H9 (cell line): ENCODE results near the gene SLX4IP. TPM values are rescaled to one million over a fixed set of nuclear protein-coding genes. Genes with fewer than 3 reads are reported as not detected.

Source experiments
- DNase-seq: peaks from one replicate; pipeline ENCODE4 v3.0.0-alpha.2; 2017
- H2AFZ ChIP-seq: one replicate; pipeline ENCODE4 v1.6.1; 2013; ENCODE audit warnings: mild to moderate bottlenecking, low read length, control low read depth, moderate library complexity
- H2AK5ac ChIP-seq: 2 replicates; pipeline ENCODE4 v1.6.1; 2013; ENCODE audit warnings: low read length, control low read depth, mixed read lengths; ENCODE audit not compliant: insufficient read length
- H2BK120ac ChIP-seq: one replicate; pipeline ENCODE4 v1.6.1; 2013; ENCODE audit warnings: low read depth, mild to moderate bottlenecking, low read length, control low read depth, inconsistent platforms; ENCODE audit not compliant: poor library complexity, severe bottlenecking
- H2BK12ac ChIP-seq: 2 replicates; pipeline ENCODE4 v1.6.1; 2013; ENCODE audit warnings: low read length, control low read depth, mixed read lengths, low read depth; ENCODE audit not compliant: insufficient read length
- H2BK15ac ChIP-seq: 2 replicates; pipeline ENCODE4 v1.6.1; 2013; ENCODE audit warnings: low read depth, low read length, control low read depth
- H2BK20ac ChIP-seq: one replicate; pipeline ENCODE4 v1.6.1; 2013; ENCODE audit warnings: low read depth, mild to moderate bottlenecking, low read length, control low read depth, inconsistent platforms; ENCODE audit not compliant: poor library complexity, severe bottlenecking
- H2BK5ac ChIP-seq: 2 replicates; pipeline ENCODE4 v1.6.1; 2013; ENCODE audit warnings: low read length, control low read depth, mixed read lengths; ENCODE audit not compliant: insufficient read length
- H3K14ac ChIP-seq: 2 replicates; pipeline ENCODE4 v1.6.1; 2013; ENCODE audit warnings: low read length, control low read depth; ENCODE audit not compliant: insufficient read depth
- H3K18ac ChIP-seq: 2 replicates; pipeline ENCODE4 v1.6.1; 2013; ENCODE audit warnings: low read depth, mild to moderate bottlenecking, mixed read lengths, low read length, control low read depth; ENCODE audit not compliant: insufficient read length
- H3K23ac ChIP-seq: 2 replicates; pipeline ENCODE4 v1.6.1; 2013; ENCODE audit warnings: low read length, control low read depth, mixed read lengths, low read depth; ENCODE audit not compliant: insufficient read length
- H3K23me2 ChIP-seq: 2 replicates; pipeline ENCODE4 v1.6.1; 2013; ENCODE audit warnings: low read depth, mild to moderate bottlenecking, mixed read lengths, low read length, control low read depth; ENCODE audit not compliant: insufficient read length, poor library complexity, severe bottlenecking
- H3K27ac ChIP-seq: 2 replicates; pipeline ENCODE4 v1.5.1; 2013; ENCODE audit warnings: low read length, control low read depth, mixed read lengths, low read depth; ENCODE audit not compliant: insufficient read length
- H3K27me3 ChIP-seq: 2 replicates; pipeline ENCODE4 v1.6.1; 2013; ENCODE audit warnings: low read length, control low read depth, inconsistent platforms; ENCODE audit not compliant: insufficient read depth
- H3K4ac ChIP-seq: 2 replicates; pipeline ENCODE4 v1.6.1; 2013; ENCODE audit warnings: low read depth, mild to moderate bottlenecking, control low read depth, inconsistent platforms, low read length, moderate library complexity
- H3K4me1 ChIP-seq: 2 replicates; pipeline ENCODE4 v1.6.1; 2013; ENCODE audit warnings: low read length, control low read depth, inconsistent platforms; ENCODE audit not compliant: insufficient read depth
- H3K4me2 ChIP-seq: 2 replicates; pipeline ENCODE4 v1.6.1; 2013; ENCODE audit warnings: low read length, control low read depth, mixed read lengths; ENCODE audit not compliant: insufficient read length, insufficient read depth
- H3K56ac ChIP-seq: 2 replicates; pipeline ENCODE4 v1.6.1; 2013; ENCODE audit warnings: low read depth, mild to moderate bottlenecking, mixed read lengths, low read length, control low read depth; ENCODE audit not compliant: insufficient read length
- H3K79me1 ChIP-seq: 2 replicates; pipeline ENCODE4 v1.6.1; 2013; ENCODE audit warnings: low read depth, mild to moderate bottlenecking, moderate library complexity, low read length, control low read depth, inconsistent platforms; ENCODE audit not compliant: insufficient read depth, poor library complexity, severe bottlenecking
- H3K79me2 ChIP-seq: 2 replicates; pipeline ENCODE4 v1.6.1; 2013; ENCODE audit warnings: low read length, control low read depth, inconsistent platforms; ENCODE audit not compliant: insufficient read depth
- H3K9ac ChIP-seq: 2 replicates; pipeline ENCODE4 v1.6.1; 2013; ENCODE audit warnings: low read length, control low read depth, mixed read lengths; ENCODE audit not compliant: insufficient read length; ENCODE audit errors: extremely low read depth
- H3K9me3 ChIP-seq: one replicate; pipeline ENCODE4 v1.6.1; 2013; ENCODE audit warnings: low read depth, low read length, inconsistent platforms; ENCODE audit not compliant: control insufficient read depth
- H3T11ph ChIP-seq: one replicate; pipeline ENCODE4 v1.6.1; 2013; ENCODE audit warnings: mild to moderate bottlenecking, low read length, control low read depth, inconsistent platforms
- H4K20me1 ChIP-seq: one replicate; pipeline ENCODE4 v1.6.1; 2013; ENCODE audit not compliant: control insufficient read depth, insufficient read length, insufficient read depth
- H4K5ac ChIP-seq: 2 replicates; pipeline ENCODE4 v1.6.1; 2013; ENCODE audit warnings: low read depth, mild to moderate bottlenecking, mixed read lengths, low read length, control low read depth; ENCODE audit not compliant: insufficient read length
- H4K8ac ChIP-seq: replicated peaks from 2 replicates; pipeline ENCODE4 v1.6.1; 2013; ENCODE audit warnings: low read length, control low read depth, mixed read lengths, low read depth; ENCODE audit not compliant: insufficient read length
- H4K91ac ChIP-seq: 2 replicates; pipeline ENCODE4 v1.6.1; 2013; ENCODE audit warnings: low read depth, mild to moderate bottlenecking, moderate library complexity, mixed read lengths, low read length, control low read depth; ENCODE audit not compliant: insufficient read length
- H3K27ac Mint-ChIP-seq, 3 experiments: 2 replicates in 2 of 3; 3 replicates in 1 of 3; pipeline ENCODE4 v1.8.0; 2020 to 2021; ENCODE audit warnings: mixed read lengths in 3 of 3, mild to moderate bottlenecking in 1 of 3, moderate library complexity in 1 of 3
- H3K27me3 Mint-ChIP-seq: 2 replicates; pipeline ENCODE4 v1.8.0; 2021; ENCODE audit warnings: low read depth, mild to moderate bottlenecking, moderate library complexity, mixed read lengths
- H3K36me3 Mint-ChIP-seq, 3 experiments: 2 replicates in 2 of 3; 3 replicates in 1 of 3; pipeline ENCODE4 v1.8.0; 2020 to 2021; ENCODE audit warnings: low read depth in 3 of 3, mixed read lengths in 3 of 3; ENCODE audit not compliant: insufficient read depth in 1 of 3
- H3K4me1 Mint-ChIP-seq, 2 experiments: 2 replicates each; pipeline ENCODE4 v1.8.0; 2020; ENCODE audit warnings: mixed read lengths in 2 of 2
- H3K4me3 Mint-ChIP-seq, 2 experiments: 2 replicates in 1 of 2; 3 replicates in 1 of 2; pipeline ENCODE4 v1.8.0; 2020 to 2021; ENCODE audit warnings: mild to moderate bottlenecking in 2 of 2, mixed read lengths in 2 of 2, moderate library complexity in 1 of 2
- H3K9me3 Mint-ChIP-seq, 2 experiments: 2 replicates in 1 of 2; 3 replicates in 1 of 2; pipeline ENCODE4 v1.8.0; 2020; ENCODE audit warnings: mild to moderate bottlenecking in 2 of 2, mixed read lengths in 2 of 2, moderate library complexity in 1 of 2
- WGBS: extraction: QIAGEN DNeasy Blood & Tissue Kit; methylation state at CpG from one replicate; pipeline ENCODE4 v1.1.7; 2013; ENCODE audit warnings: missing lambda C conversion rate, low lambda C conversion rate, mixed read lengths; ENCODE audit not compliant: insufficient read length; ENCODE audit errors: extremely low coverage; 5-methylcytosine and 5-hydroxymethylcytosine counted together
- total RNA-seq: library from RNA; stranded (reverse); gene quantifications from 2 replicates; pipeline ENCODE4 v1.2.1, GENCODE V29; 2021
- TF ChIP-seq, protein P1 (sequence below): fragments of 200-600 bp; sonication (generic); conservative IDR thresholded peaks from 3 replicates; pipeline ENCODE4 v1.8.0; 2021; ENCODE audit warnings: antibody characterized with exemption, mild to moderate bottlenecking

The SLX4IP gene
- total RNA-seq, 1 experiment from 2014 or later: 7.9 TPM

DNA sequence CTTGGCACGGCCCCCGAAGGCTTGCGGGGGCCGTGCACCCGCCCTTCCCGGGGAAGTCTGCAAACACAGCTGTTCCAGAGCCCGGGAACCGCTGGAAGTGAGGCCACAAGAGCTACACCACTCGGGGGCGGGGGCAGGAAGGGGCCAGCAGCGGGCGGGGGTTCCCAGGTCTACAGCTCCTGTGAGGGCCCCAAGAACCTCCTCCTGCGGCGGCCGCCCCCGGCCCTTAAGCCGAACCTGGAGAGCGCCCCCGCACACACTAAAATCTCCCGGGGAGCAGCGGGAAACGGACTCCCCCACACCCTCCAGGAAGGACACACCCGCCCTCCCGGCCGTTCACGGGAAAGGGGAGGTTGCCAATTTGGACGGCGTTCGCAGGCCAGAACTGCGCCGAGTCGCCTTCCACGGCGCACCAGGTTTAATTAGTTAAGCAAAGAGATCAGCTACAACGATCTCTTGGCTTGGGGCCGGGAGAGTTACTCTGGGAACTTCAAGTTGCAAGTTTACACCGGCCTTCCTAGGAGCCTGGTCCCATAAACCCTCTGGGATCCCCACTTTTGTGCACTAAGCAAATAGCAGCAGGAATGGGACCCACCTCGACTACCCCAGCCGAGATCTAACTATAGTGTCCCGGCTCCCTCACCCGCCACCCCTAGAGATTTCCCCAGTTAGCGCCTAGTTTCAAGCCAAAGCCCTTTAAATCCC is 237.0 kb downstream of the SLX4IP start:
- no peak overlapping the region for H3K27ac ChIP-seq
- H3K27me3 ChIP-seq: no peaks in the 10 kb centered on the region
- H3K79me1 ChIP-seq: no peaks in the 10 kb centered on the region
- Mint-ChIP-seq H3K36me3 (peaks cover 8 to 35% (median 15%) of the 10 kb centered on the region in 3 experiments; a peak in 6 of 7 replicates), H3K27me3 (no peaks in the 10 kb centered on the region; the same call in 1 of the 2 replicates), H3K4me3 (peak overlapping the region; percentile 85 to 93), H3K9me3 (no peaks in the 10 kb centered on the region), H3K27ac (peak overlapping the region in 2 of 3 experiments; percentile 49 to 92; a peak in 2 of 7 replicates), H3K4me1 (peaks cover 54 to 57% of the 10 kb centered on the region in 2 experiments)
- WGBS: no CpG with 5 or more reads among the region's 42 CpGs
- no peaks in the 10 kb centered on the region for H3K9me3 ChIP-seq
- H3K4me1 ChIP-seq: peaks cover 12% of the 10 kb centered on the region
- no peak overlapping the region for H4K5ac ChIP-seq
- no peaks in the 10 kb centered on the region for H4K20me1 ChIP-seq
- H2BK15ac ChIP-seq: no peak overlapping the region
- DNase-seq: peak; percentile 56
- H2BK120ac ChIP-seq: no peak overlapping the region
- TF ChIP-seq, protein P1, sequence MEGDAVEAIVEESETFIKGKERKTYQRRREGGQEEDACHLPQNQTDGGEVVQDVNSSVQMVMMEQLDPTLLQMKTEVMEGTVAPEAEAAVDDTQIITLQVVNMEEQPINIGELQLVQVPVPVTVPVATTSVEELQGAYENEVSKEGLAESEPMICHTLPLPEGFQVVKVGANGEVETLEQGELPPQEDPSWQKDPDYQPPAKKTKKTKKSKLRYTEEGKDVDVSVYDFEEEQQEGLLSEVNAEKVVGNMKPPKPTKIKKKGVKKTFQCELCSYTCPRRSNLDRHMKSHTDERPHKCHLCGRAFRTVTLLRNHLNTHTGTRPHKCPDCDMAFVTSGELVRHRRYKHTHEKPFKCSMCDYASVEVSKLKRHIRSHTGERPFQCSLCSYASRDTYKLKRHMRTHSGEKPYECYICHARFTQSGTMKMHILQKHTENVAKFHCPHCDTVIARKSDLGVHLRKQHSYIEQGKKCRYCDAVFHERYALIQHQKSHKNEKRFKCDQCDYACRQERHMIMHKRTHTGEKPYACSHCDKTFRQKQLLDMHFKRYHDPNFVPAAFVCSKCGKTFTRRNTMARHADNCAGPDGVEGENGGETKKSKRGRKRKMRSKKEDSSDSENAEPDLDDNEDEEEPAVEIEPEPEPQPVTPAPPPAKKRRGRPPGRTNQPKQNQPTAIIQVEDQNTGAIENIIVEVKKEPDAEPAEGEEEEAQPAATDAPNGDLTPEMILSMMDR: no peak
- H3K4me2 ChIP-seq: peak overlapping the region; percentile 74
- no peak overlapping the region for H4K91ac ChIP-seq
- H3K56ac ChIP-seq: no peak overlapping the region
- no peak overlapping the region for H3T11ph ChIP-seq
- H3K79me2 ChIP-seq: peaks cover 8% of the 10 kb centered on the region; the same call in 1 of the 2 replicates
- peaks cover 23% of the 10 kb centered on the region for H3K23me2 ChIP-seq
- H4K8ac ChIP-seq: no peak overlapping the region
- H3K23ac ChIP-seq: no peak overlapping the region
- no peak overlapping the region for H3K4ac ChIP-seq
- H2AFZ ChIP-seq: no peak overlapping the region
- peak overlapping the region; percentile 46 for H3K9ac ChIP-seq
- no peak overlapping the region for H3K14ac ChIP-seq
- H2AK5ac ChIP-seq: no peak overlapping the region
- no peak overlapping the region for H2BK20ac ChIP-seq
- no peak overlapping the region for H3K18ac ChIP-seq
- H2BK5ac ChIP-seq: no peak overlapping the region
- H2BK12ac ChIP-seq: no peak overlapping the region
